Lower leg skin (tissue), 3 donors: Measurements from ENCODE around the gene HINT2.

Experiments used
- POLR2A ChIP-seq, 2 donors: fragments of 450-650 bp; IDR thresholded peaks; one replicate each; pipeline ENCODE4 v1.6.1; 2016 to 2017; ENCODE audit warnings: antibody characterized with exemption in 2 of 2, mild to moderate bottlenecking in 1 of 2, moderate library complexity in 1 of 2
- TF ChIP-seq, protein P1 (sequence below), 3 donors: fragments of 450-650 bp; IDR thresholded peaks; one replicate each; pipeline ENCODE4 v1.5.1; 2016; ENCODE audit warnings: antibody characterized with exemption in 3 of 3, mild to moderate bottlenecking in 3 of 3, moderate library complexity in 2 of 3

DNA sequence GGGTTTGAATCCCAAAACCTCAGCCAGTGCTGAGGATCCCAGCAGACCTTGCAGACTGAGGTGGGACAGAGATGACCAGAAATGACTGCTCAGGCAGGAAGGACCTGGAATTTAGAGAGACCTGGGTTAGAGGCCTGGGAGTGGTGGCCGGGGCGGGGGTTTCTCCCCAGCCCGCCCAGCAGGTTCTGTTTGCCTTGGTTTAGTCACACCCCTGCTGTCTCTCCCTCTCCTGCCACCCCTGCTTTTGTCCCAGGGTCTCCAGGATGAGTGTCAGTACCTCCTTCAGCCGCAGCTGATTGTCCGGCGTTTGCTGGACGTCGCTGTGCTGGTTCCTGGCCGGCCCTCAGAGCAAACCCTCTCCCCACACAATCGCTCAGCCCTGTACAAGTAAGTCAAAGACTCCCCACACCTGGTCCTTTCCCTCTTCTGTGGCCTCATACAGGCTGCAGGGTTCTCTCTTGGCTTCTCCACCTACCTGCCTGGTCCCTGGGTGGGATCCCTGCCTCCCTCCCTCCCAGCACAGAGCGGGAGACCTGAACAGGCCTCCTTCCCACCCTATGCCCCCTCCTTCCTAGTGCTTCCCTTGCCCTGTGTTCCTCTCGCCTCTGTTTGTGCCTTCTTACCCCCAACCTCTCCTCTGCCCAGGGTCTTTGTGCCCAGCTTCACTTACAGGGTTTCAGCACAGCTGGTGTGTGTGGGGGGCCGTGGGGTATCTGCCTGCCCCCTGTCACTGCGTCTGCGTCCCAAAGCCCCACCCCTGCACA is 26.2 kb upstream of the HINT2 start:
- TF ChIP-seq, protein P1, sequence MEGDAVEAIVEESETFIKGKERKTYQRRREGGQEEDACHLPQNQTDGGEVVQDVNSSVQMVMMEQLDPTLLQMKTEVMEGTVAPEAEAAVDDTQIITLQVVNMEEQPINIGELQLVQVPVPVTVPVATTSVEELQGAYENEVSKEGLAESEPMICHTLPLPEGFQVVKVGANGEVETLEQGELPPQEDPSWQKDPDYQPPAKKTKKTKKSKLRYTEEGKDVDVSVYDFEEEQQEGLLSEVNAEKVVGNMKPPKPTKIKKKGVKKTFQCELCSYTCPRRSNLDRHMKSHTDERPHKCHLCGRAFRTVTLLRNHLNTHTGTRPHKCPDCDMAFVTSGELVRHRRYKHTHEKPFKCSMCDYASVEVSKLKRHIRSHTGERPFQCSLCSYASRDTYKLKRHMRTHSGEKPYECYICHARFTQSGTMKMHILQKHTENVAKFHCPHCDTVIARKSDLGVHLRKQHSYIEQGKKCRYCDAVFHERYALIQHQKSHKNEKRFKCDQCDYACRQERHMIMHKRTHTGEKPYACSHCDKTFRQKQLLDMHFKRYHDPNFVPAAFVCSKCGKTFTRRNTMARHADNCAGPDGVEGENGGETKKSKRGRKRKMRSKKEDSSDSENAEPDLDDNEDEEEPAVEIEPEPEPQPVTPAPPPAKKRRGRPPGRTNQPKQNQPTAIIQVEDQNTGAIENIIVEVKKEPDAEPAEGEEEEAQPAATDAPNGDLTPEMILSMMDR (IDR thresholded peaks at IDR 0.05): no peak
- no peak for TF ChIP-seq POLR2A (IDR thresholded peaks at IDR 0.05)
